Esophagus squamous epithelium (tissue), 4 donors: ENCODE results near the gene TMCO6.

ENCODE experiments used
- POLR2A ChIP-seq, 4 donors: fragments of 450-650 bp; IDR thresholded peaks; one replicate each; pipeline ENCODE4 v1.6.1; 2017; ENCODE audit warnings: antibody characterized with exemption in 4 of 4, mild to moderate bottlenecking in 4 of 4, moderate library complexity in 3 of 4
- TF ChIP-seq, protein P1 (sequence below), 6 experiments: fragments of 450-650 bp in 4 of 6; fragments of 200-600 bp in 2 of 6; sonication (generic) in 2 of 6; IDR thresholded peaks; one replicate each; pipeline ENCODE4 v1.5.1; 2016 to 2019; ENCODE audit warnings: antibody characterized with exemption in 6 of 6, mild to moderate bottlenecking in 4 of 6, moderate library complexity in 4 of 6

DNA sequence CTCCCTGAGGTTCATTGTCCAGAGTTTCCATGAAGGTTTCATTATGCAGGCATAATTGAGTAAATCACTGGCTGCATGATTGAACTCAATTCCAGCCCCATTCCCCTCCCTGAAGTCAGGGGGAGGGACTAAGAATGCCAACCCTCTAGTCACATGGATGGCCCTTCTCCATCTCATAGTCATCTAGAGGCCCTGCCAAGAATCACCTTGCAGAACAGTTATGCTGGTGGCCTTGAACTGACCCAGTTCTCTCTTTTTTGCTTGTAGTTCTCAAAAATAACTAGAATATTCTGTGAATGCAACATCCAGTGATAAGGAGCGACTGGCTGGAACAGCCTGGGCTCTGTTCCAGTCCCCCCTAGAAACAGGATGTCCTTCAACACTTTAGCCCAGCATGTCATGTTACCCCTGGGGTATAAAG lies 42.9 kb upstream of the TMCO6 start:
- TF ChIP-seq, protein P1, sequence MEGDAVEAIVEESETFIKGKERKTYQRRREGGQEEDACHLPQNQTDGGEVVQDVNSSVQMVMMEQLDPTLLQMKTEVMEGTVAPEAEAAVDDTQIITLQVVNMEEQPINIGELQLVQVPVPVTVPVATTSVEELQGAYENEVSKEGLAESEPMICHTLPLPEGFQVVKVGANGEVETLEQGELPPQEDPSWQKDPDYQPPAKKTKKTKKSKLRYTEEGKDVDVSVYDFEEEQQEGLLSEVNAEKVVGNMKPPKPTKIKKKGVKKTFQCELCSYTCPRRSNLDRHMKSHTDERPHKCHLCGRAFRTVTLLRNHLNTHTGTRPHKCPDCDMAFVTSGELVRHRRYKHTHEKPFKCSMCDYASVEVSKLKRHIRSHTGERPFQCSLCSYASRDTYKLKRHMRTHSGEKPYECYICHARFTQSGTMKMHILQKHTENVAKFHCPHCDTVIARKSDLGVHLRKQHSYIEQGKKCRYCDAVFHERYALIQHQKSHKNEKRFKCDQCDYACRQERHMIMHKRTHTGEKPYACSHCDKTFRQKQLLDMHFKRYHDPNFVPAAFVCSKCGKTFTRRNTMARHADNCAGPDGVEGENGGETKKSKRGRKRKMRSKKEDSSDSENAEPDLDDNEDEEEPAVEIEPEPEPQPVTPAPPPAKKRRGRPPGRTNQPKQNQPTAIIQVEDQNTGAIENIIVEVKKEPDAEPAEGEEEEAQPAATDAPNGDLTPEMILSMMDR (IDR thresholded peaks at IDR 0.05) = no peak
- no peak for TF ChIP-seq POLR2A (IDR thresholded peaks at IDR 0.05)
